Endothelial cell of umbilical vein (primary cell): ENCODE data around the gene FGL2. TPM values are rescaled to one million over a fixed set of nuclear protein-coding genes. Genes with fewer than 3 reads are reported as not detected.

Experiments
- BruUV-seq: library from RNA; stranded (reverse); fragments of 400-500 nt; replicated peaks from 2 replicates; lab custom pipeline; 2021; lab: Mats Ljungman, UMichigan
- CTCF ChIA-PET: fragments of 300-600, 350-600 bp; sonication (Branson Sonifier 250); formaldehyde crosslinking; loops from one replicate; lab custom pipeline; 2021; ENCODE audit warnings: antibody characterized with exemption, inconsistent platforms; lab: Charles Lee
- POLR2A ChIA-PET: fragments of 300-600, 350-600 bp; sonication (Branson Sonifier 250); formaldehyde crosslinking; loops from one replicate; lab custom pipeline; 2021; ENCODE audit warnings: antibody characterized with exemption, inconsistent platforms; lab: Charles Lee
- DNase-seq: peaks from one replicate; pipeline ENCODE4 v3.0.0-alpha.2; 2011; ENCODE audit warnings: low read depth, low spot score
- FAIRE-seq: peaks from 2 replicates; lab custom pipeline; 2011; peaks lifted over from hg19 to GRCh38; lab: Jason Lieb, UNC
- H2AFZ ChIP-seq: 2 replicates; pipeline ENCODE4 v1.6.0; 2012; ENCODE audit warnings: low read depth, low read length, control low read depth, inconsistent platforms
- H3K27ac ChIP-seq: 2 replicates; pipeline ENCODE4 v1.5.1; 2011; ENCODE audit warnings: low read depth, mild to moderate bottlenecking, control low read depth, low read length, moderate library complexity; ENCODE audit not compliant: insufficient read depth
- H3K27me3 ChIP-seq, 2 experiments: 2 replicates each; pipeline versions ENCODE4 v1.6.0 to v1.6.1; 2011; ENCODE audit warnings: low read length in 2 of 2, mixed read lengths in 1 of 2; ENCODE audit not compliant: control insufficient read depth in 2 of 2, insufficient read depth in 2 of 2
- H3K36me3 ChIP-seq, 2 experiments: 2 replicates in 1 of 2; 3 replicates in 1 of 2; pipeline ENCODE4 v1.5.1; 2011; ENCODE audit warnings: low read length in 2 of 2, mild to moderate bottlenecking in 1 of 2, moderate library complexity in 1 of 2; ENCODE audit not compliant: control insufficient read depth in 2 of 2, insufficient read depth in 2 of 2; ENCODE audit errors: extremely low read depth in 1 of 2
- H3K4me1 ChIP-seq: 3 replicates; pipeline ENCODE4 v1.5.1; 2011; ENCODE audit warnings: mild to moderate bottlenecking, low read length; ENCODE audit not compliant: control insufficient read depth, insufficient read depth; ENCODE audit errors: extremely low read depth
- H3K4me2 ChIP-seq: 2 replicates; pipeline ENCODE4 v1.6.1; 2011; ENCODE audit warnings: low read length, control low read depth, mixed read lengths; ENCODE audit not compliant: insufficient read depth
- H3K4me3 ChIP-seq, 3 experiments: fragments of 200-600 bp in 1 of 3; sonication (generic), shearing (Covaris generic) in 1 of 3; replicated peaks in 1 of 3; 2 replicates each; pipeline ENCODE4 v1.5.1; 2011 to 2016; ENCODE audit warnings: control low read depth in 3 of 3, low read length in 3 of 3, mild to moderate bottlenecking in 2 of 3, inconsistent platforms in 1 of 3, low read depth in 1 of 3, moderate library complexity in 1 of 3; ENCODE audit not compliant: insufficient read depth in 1 of 3
- H3K79me2 ChIP-seq: 2 replicates; pipeline ENCODE4 v1.6.0; 2012; ENCODE audit warnings: low read length, inconsistent platforms; ENCODE audit not compliant: control insufficient read depth, insufficient read depth
- H3K9ac ChIP-seq: replicated peaks from 2 replicates; pipeline ENCODE3; 2011; ENCODE audit warnings: low read length, control low read depth; ENCODE audit not compliant: insufficient read depth; ENCODE audit errors: extremely low read depth
- H3K9me1 ChIP-seq: replicated peaks from 3 replicates; pipeline ENCODE4 v1.6.0; 2011; ENCODE audit warnings: mild to moderate bottlenecking, low read length; ENCODE audit not compliant: control insufficient read depth, insufficient read depth; ENCODE audit errors: extremely low read depth
- H3K9me3 ChIP-seq: replicated peaks from 2 replicates; pipeline ENCODE4 v1.5.1; 2012; ENCODE audit warnings: low read length, inconsistent platforms; ENCODE audit not compliant: control insufficient read depth, insufficient read depth
- H4K20me1 ChIP-seq: replicated peaks from 2 replicates; pipeline ENCODE3; 2011; ENCODE audit warnings: mild to moderate bottlenecking, low read length; ENCODE audit not compliant: control insufficient read depth, insufficient read depth; ENCODE audit errors: extremely low read depth
- EZH2 ChIP-seq: IDR thresholded peaks from 2 replicates; pipeline ENCODE4 v1.6.1; 2012; ENCODE audit warnings: borderline replicate concordance, low read depth, mild to moderate bottlenecking, moderate library complexity, low read length, inconsistent platforms; ENCODE audit not compliant: severe bottlenecking
- FOS ChIP-seq: IDR thresholded peaks from 2 replicates; pipeline ENCODE4 v1.6.1; 2011; ENCODE audit warnings: mild to moderate bottlenecking, low read length, moderate library complexity, borderline replicate concordance; ENCODE audit not compliant: insufficient read depth
- GATA2 ChIP-seq: IDR thresholded peaks from 2 replicates; pipeline ENCODE4 v1.7.0; 2011; ENCODE audit warnings: low read depth, mild to moderate bottlenecking, moderate library complexity, mixed read lengths, low read length; ENCODE audit not compliant: insufficient read length, insufficient read depth
- JUN ChIP-seq: IDR thresholded peaks from 2 replicates; pipeline ENCODE4 v1.6.1; 2011; ENCODE audit warnings: borderline replicate concordance, low read depth; ENCODE audit not compliant: insufficient read length, insufficient read depth
- MYC ChIP-seq: IDR thresholded peaks from one replicate; pipeline ENCODE4 v1.6.1; 2011; ENCODE audit warnings: mild to moderate bottlenecking, low read depth, low read length
- POLR2A ChIP-seq: IDR thresholded peaks from 2 replicates; pipeline ENCODE4 v1.6.1; 2012; ENCODE audit warnings: low read depth, mild to moderate bottlenecking, control low read depth, low read length
- POLR2AphosphoS5 ChIP-seq: IDR thresholded peaks from 2 replicates; pipeline ENCODE4 v1.6.1; 2012; ENCODE audit warnings: low read depth, mild to moderate bottlenecking, control low read depth, low read length, moderate library complexity; ENCODE audit not compliant: insufficient read depth
- dilution Hi-C: fragments of 300-500 bp; cut with MboI; formaldehyde crosslinking; loops from one replicate; pipeline ENCODE4 v1.15.0; 2019; ENCODE audit warnings: low sequenced_read_pairs; ENCODE audit not compliant: extremely low pct_ligation_motif_present
- intact Hi-C: fragments of 100-400 bp; cut with micrococcal nuclease; formaldehyde crosslinking; loops from one replicate; pipeline ENCODE4 v1.10.0; 2022
- polyA plus RNA-seq, 4 experiments: library from polyadenylated mRNA; depleted of rRNA in 3 of 4; stranded (reverse) in 3 of 4; unstranded in 1 of 4; fragments of >200 nt; gene quantifications; 2 replicates each; pipeline versions ENCODE4 v1.2.1 to v1.2.3, GENCODE V29; 2011 to 2012; ENCODE audit warnings: missing spikeins in 1 of 4
- total RNA-seq: library from RNA; stranded (reverse); gene quantifications from 2 replicates; pipeline ENCODE4 v1.2.3, GENCODE V29; 2021
- TF ChIP-seq, protein P1 (sequence below): IDR thresholded peaks from 2 replicates; pipeline ENCODE4 v1.6.1; 2011; ENCODE audit not compliant: insufficient read depth, insufficient read length
- TF ChIP-seq, protein P2 (sequence below), 2 donors: IDR thresholded peaks; 1 replicate in 1 of 2; 2 replicates in 1 of 2; pipeline ENCODE4 v1.5.1; 2011; ENCODE audit warnings: low read length in 2 of 2, mild to moderate bottlenecking in 2 of 2, moderate library complexity in 2 of 2, control low read depth in 1 of 2, inconsistent platforms in 1 of 2, low read depth in 1 of 2; ENCODE audit not compliant: insufficient read depth in 1 of 2; ENCODE audit errors: extremely low read depth in 1 of 2

The FGL2 gene
- total and polyA plus RNA-seq, 2 donors (not counting 3 experiments of a cell fraction or from before 2014, with no cell fraction given) = not detected

DNA sequence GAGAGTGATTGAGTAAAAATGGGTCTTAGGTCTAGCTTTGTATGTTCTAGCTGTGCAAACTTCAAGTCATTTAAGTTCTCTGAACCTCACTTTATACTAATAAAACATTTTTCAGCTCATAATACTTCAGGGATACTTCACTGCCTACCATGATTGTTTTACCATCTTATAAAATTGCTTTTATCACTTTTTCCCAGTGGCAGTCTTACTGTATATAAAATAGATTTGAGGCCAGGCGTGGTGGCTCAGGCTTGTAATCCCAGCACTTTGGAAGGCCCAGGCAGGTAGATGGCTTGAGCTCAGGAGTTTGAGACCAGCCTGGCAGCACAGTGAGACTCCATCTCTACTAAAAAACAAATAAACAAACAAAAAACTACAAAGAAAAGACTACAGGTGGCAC lies 17.4 kb downstream of the FGL2 start:
- TF ChIP-seq, protein P1, sequence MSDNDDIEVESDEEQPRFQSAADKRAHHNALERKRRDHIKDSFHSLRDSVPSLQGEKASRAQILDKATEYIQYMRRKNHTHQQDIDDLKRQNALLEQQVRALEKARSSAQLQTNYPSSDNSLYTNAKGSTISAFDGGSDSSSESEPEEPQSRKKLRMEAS = no peak
- no peak for FAIRE-seq

DNA sequence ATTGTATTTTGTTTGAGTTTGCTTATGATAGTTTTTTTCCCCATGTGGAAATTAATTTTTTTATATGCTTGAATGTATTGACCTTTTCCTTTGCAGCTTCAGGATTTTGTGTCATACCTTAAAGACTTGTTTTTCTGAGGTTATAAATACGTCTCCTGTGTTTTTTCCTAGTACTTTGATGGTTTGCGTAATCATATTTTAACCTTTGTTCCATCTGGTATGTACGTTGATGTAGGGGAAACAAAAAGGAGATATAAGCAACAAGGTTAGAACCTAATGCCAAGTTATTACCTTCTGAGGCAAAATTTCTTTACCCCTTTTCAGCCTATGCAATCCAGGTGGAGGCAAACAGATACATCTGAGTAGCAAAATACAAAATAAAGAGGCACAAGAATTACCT lies 17.9 kb downstream of the FGL2 start:
- Histone ChIP-seq H3K9me1 (no peaks in the 10 kb centered on the region), H3K27me3 (no peaks in the 10 kb centered on the region), H3K4me1 (peaks cover 2% of the 10 kb centered on the region), H3K36me3 (no peaks in the 10 kb centered on the region), H2AFZ (no peak overlapping the region), H3K9ac (no peak overlapping the region), H3K9me3 (no peaks in the 10 kb centered on the region), H3K4me3 (no peak overlapping the region), H3K27ac (no peak overlapping the region), H3K79me2 (no peaks in the 10 kb centered on the region), H3K4me2 (no peak overlapping the region), H4K20me1 (no peaks in the 10 kb centered on the region)
- ChIA-PET POLR2A (no interaction called here), CTCF (interaction anchor here (0.8 kb wide), 1 partner anchor 65 kb away, joined by 3 read pairs; no protein-coding TSS in a partner anchor)
- no TSS peak for BruUV-seq
- FAIRE-seq (no peak), DNase-seq (no peak)
- TF ChIP-seq MYC (no peak), POLR2AphosphoS5 (no peak), FOS (no peak), EZH2 (no peak), GATA2 (no peak), POLR2A (no peak), JUN (no peak)
- TF ChIP-seq, protein P1 = no peak
- TF ChIP-seq, protein P2, sequence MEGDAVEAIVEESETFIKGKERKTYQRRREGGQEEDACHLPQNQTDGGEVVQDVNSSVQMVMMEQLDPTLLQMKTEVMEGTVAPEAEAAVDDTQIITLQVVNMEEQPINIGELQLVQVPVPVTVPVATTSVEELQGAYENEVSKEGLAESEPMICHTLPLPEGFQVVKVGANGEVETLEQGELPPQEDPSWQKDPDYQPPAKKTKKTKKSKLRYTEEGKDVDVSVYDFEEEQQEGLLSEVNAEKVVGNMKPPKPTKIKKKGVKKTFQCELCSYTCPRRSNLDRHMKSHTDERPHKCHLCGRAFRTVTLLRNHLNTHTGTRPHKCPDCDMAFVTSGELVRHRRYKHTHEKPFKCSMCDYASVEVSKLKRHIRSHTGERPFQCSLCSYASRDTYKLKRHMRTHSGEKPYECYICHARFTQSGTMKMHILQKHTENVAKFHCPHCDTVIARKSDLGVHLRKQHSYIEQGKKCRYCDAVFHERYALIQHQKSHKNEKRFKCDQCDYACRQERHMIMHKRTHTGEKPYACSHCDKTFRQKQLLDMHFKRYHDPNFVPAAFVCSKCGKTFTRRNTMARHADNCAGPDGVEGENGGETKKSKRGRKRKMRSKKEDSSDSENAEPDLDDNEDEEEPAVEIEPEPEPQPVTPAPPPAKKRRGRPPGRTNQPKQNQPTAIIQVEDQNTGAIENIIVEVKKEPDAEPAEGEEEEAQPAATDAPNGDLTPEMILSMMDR (IDR thresholded peaks at IDR 0.05; ENCODE audit: extremely low read depth in 1 of 2, insufficient read depth in 1 of 2, low read depth in 1 of 2, low read length in 2 of 2) = no peak
- intact Hi-C loops (no loop called here), dilution Hi-C loops (no loop called here)

More for the DNA sequence above, 17.4 kb downstream of the FGL2 start:
- no TSS peak for BruUV-seq
- H2AFZ ChIP-seq = no peak overlapping the region
- dilution Hi-C loops = no loop called here
- H3K27ac ChIP-seq = no peak overlapping the region
- no peak overlapping the region for H3K4me3 ChIP-seq
- no peak overlapping the region for H3K9ac ChIP-seq
- H3K4me2 ChIP-seq = no peak overlapping the region
- H3K79me2 ChIP-seq = no peaks in the 10 kb centered on the region
- no peaks in the 10 kb centered on the region for H3K9me3 ChIP-seq
- no peak for DNase-seq
- no peaks in the 10 kb centered on the region for H3K27me3 ChIP-seq
- POLR2A ChIA-PET = no interaction called here
- no peaks in the 10 kb centered on the region for H3K36me3 ChIP-seq
- H3K4me1 ChIP-seq = peaks cover 2% of the 10 kb centered on the region
- intact Hi-C loops = no loop called here
- no peaks in the 10 kb centered on the region for H4K20me1 ChIP-seq
- no peaks in the 10 kb centered on the region for H3K9me1 ChIP-seq
- CTCF ChIA-PET = interaction anchor here (0.8 kb wide), 1 partner anchor 65 kb away, joined by 3 read pairs; no protein-coding TSS in a partner anchor
